DOHH2 (cell line): Measurements from ENCODE around the gene SPATA25.

ENCODE experiments used
- H3F3A ChIP-seq: fragments of 200-600 bp; sonication (generic), shearing (Covaris generic); 2 replicates; pipeline ENCODE4 v1.6.0; 2016; ENCODE audit warnings: antibody characterized with exemption, mild to moderate bottlenecking; ENCODE audit not compliant: control insufficient read depth, insufficient read depth
- H3K27ac ChIP-seq: fragments of 200-600 bp; sonication (generic); 2 replicates; pipeline ENCODE4 v1.5.1; 2014; ENCODE audit warnings: low read depth, mild to moderate bottlenecking, low read length, moderate library complexity
- H3K27me3 ChIP-seq: fragments of 200-600 bp; sonication (generic); 2 replicates; pipeline ENCODE4 v1.6.1; 2014; ENCODE audit warnings: mild to moderate bottlenecking, low read length, mixed read lengths; ENCODE audit not compliant: control insufficient read depth
- H3K36me3 ChIP-seq: fragments of 200-600 bp; sonication (generic); 2 replicates; pipeline ENCODE4 v1.6.1; 2014; ENCODE audit warnings: mild to moderate bottlenecking, low read length, moderate library complexity, mixed read lengths; ENCODE audit not compliant: control insufficient read depth
- H3K4me1 ChIP-seq: fragments of 200-600 bp; sonication (generic); 2 replicates; pipeline ENCODE4 v1.6.1; 2014; ENCODE audit warnings: mild to moderate bottlenecking, low read length, mixed read lengths; ENCODE audit not compliant: control insufficient read depth
- H3K4me2 ChIP-seq: fragments of 200-600 bp; sonication (generic); 2 replicates; pipeline ENCODE4 v1.6.0; 2014; ENCODE audit warnings: mild to moderate bottlenecking, low read length, moderate library complexity
- H3K4me3 ChIP-seq: fragments of 200-600 bp; sonication (generic); 2 replicates; pipeline ENCODE4 v1.5.1; 2014; ENCODE audit warnings: mild to moderate bottlenecking, low read length, mixed read lengths
- H3K79me2 ChIP-seq: fragments of 200-600 bp; sonication (generic); 2 replicates; pipeline ENCODE4 v1.6.1; 2014; ENCODE audit warnings: mild to moderate bottlenecking, low read length, mixed read lengths; ENCODE audit not compliant: control insufficient read depth
- H3K9me2 ChIP-seq: fragments of 200-600 bp; sonication (generic); replicated peaks from 2 replicates; pipeline ENCODE4 v1.6.1; 2014; ENCODE audit warnings: mild to moderate bottlenecking, low read length, mixed read lengths; ENCODE audit not compliant: control insufficient read depth
- H3K9me3 ChIP-seq: fragments of 200-600 bp; sonication (generic); 2 replicates; pipeline ENCODE4 v1.6.1; 2014; ENCODE audit warnings: antibody characterized with exemption, low read length, mixed read lengths; ENCODE audit not compliant: control insufficient read depth, insufficient read depth
- H4K20me1 ChIP-seq: fragments of 200-600 bp; sonication (generic); 2 replicates; pipeline ENCODE4 v1.6.0; 2014; ENCODE audit warnings: low read depth, mild to moderate bottlenecking, antibody characterized with exemption, low read length, moderate library complexity; ENCODE audit not compliant: control insufficient read depth, insufficient read depth
- CTCF ChIP-seq: fragments of 200-600 bp; sonication (generic); IDR thresholded peaks from one replicate; pipeline ENCODE4 v1.5.1; 2014; ENCODE audit warnings: antibody characterized with exemption, mild to moderate bottlenecking, low read depth, low read length; ENCODE audit not compliant: poor library complexity, severe bottlenecking
- EZH2phosphoT487 ChIP-seq: fragments of 200-600 bp; sonication (generic); IDR thresholded peaks from 2 replicates; pipeline ENCODE4 v1.6.1; 2017; ENCODE audit warnings: borderline replicate concordance, mild to moderate bottlenecking, antibody characterized with exemption, low read length, moderate library complexity, mixed read lengths

SPATA25 gene

GRCh38 chr20:45851501-45851900 lies 35.9 kb downstream of the SPATA25 start:
- TF ChIP-seq CTCF (no peak), EZH2phosphoT487 (no peak)
- H3K27ac ChIP-seq = no peak overlapping the region
- no peaks in the 10 kb centered on the region for H3K9me3 ChIP-seq
- H3K36me3 ChIP-seq = 0 out of 2 replicates have a peak, but pooled peaks cover 6% of the 10 kb centered on the region
- H3K4me3 ChIP-seq = no peak overlapping the region
- peaks cover 12% of the 10 kb centered on the region for H3K4me1 ChIP-seq
- H3K27me3 ChIP-seq = no peaks in the 10 kb centered on the region
- no peak overlapping the region for H3K4me2 ChIP-seq
- H3K79me2 ChIP-seq = peaks cover 17% of the 10 kb centered on the region
- no peaks in the 10 kb centered on the region for H3K9me2 ChIP-seq
- no peaks in the 10 kb centered on the region; the same call in 1 of the 2 replicates for H4K20me1 ChIP-seq
- no peaks in the 10 kb centered on the region for H3F3A ChIP-seq

GRCh38 chr20:45850926-45851325 lies 36.5 kb downstream of the SPATA25 start:
- Histone ChIP-seq H4K20me1 (no peaks in the 10 kb centered on the region; the same call in 1 of the 2 replicates), H3K27me3 (no peaks in the 10 kb centered on the region), H3K9me3 (no peaks in the 10 kb centered on the region), H3K27ac (no peak overlapping the region), H3K79me2 (peaks cover 12% of the 10 kb centered on the region), H3K4me2 (no peak overlapping the region), H3F3A (no peaks in the 10 kb centered on the region), H3K36me3 (0 out of 2 replicates have a peak, but pooled peaks cover 6% of the 10 kb centered on the region), H3K4me3 (no peak overlapping the region), H3K9me2 (no peaks in the 10 kb centered on the region), H3K4me1 (peaks cover 6% of the 10 kb centered on the region)
- TF ChIP-seq EZH2phosphoT487 (no peak), CTCF (no peak)

GRCh38 chr20:45850238-45850637 lies 37.2 kb downstream of the SPATA25 start:
- H3K9me2 ChIP-seq = no peaks in the 10 kb centered on the region

More at GRCh38 chr20:45850238-45850637, 37.2 kb downstream of the SPATA25 start:
- Histone ChIP-seq H3K4me3 (no peak overlapping the region), H4K20me1 (no peaks in the 10 kb centered on the region; the same call in 1 of the 2 replicates), H3K9me3 (no peaks in the 10 kb centered on the region), H3K4me1 (0 out of 2 replicates have a peak, but pooled peaks cover 3% of the 10 kb centered on the region), H3K4me2 (no peak overlapping the region), H3K79me2 (peaks cover 7% of the 10 kb centered on the region), H3K27me3 (no peaks in the 10 kb centered on the region), H3F3A (no peaks in the 10 kb centered on the region), H3K27ac (no peak overlapping the region), H3K36me3 (0 out of 2 replicates have a peak, but pooled peaks cover 6% of the 10 kb centered on the region)
- TF ChIP-seq CTCF (no peak), EZH2phosphoT487 (no peak)
